ENCODE measurements around the gene DHODH. TPM values are rescaled to one million over a fixed set of nuclear protein-coding genes. Genes with fewer than 3 reads are reported as not detected.

The DHODH gene
- total and polyA plus RNA-seq, 2 of the 8 experiments (the other 6 are each of a cell fraction or from before 2014, with no cell fraction given) = 9.1 to 19.4 TPM

Small RNAs within 50 kb of the gene (small RNA-seq; reads per million reads assigned to genes)
- gene RPL39P31 (ENCODE audit: insufficient read depth) = not detected

Other genes starting within 250 kb of the DHODH start
- 67.9 and 68.4 TPM in 2 replicates for gene AP1G1, start 199.9 kb upstream of the DHODH start, total RNA-seq (2021; fragmentation: NEBNext Ultra II Directional; extraction: Animal tissue kit (Norgen Biotek cat#: 25700))
- gene AP1G1, start 199.9 kb upstream of the DHODH start, polyA plus RNA-seq (2011; rRNA removed) = 35.2 and 43.9 TPM in 2 replicates
- gene ATXN1L, start 162.8 kb upstream of the DHODH start, total RNA-seq (2021; fragmentation: NEBNext Ultra II Directional; extraction: Animal tissue kit (Norgen Biotek cat#: 25700)) = 20.8 and 23.8 TPM in 2 replicates
- 12.1 and 14.7 TPM in 2 replicates for gene ATXN1L, start 162.8 kb upstream of the DHODH start, polyA plus RNA-seq (2011; rRNA removed)
- 13.6 and 14.1 TPM in 2 replicates for gene ZNF821, start 124.6 kb upstream of the DHODH start, total RNA-seq (2021; fragmentation: NEBNext Ultra II Directional; extraction: Animal tissue kit (Norgen Biotek cat#: 25700))
- 9.5 and 12.4 TPM in 2 replicates for gene ZNF821, start 124.6 kb upstream of the DHODH start, polyA plus RNA-seq (2011; rRNA removed)
- 245 and 248 TPM in 2 replicates for gene IST1, start 113.2 kb upstream of the DHODH start, total RNA-seq (2021; fragmentation: NEBNext Ultra II Directional; extraction: Animal tissue kit (Norgen Biotek cat#: 25700))
- gene IST1, start 113.2 kb upstream of the DHODH start, polyA plus RNA-seq (2011; rRNA removed) = 163 and 190 TPM in 2 replicates
- gene PKD1L3, start 8.3 kb upstream of the DHODH start, total RNA-seq (2021; fragmentation: NEBNext Ultra II Directional; extraction: Animal tissue kit (Norgen Biotek cat#: 25700)) = not detected in 2 replicates
- 0.02 TPM in 1 of 2 replicates, not detected in the other for gene PKD1L3, start 8.3 kb upstream of the DHODH start, polyA plus RNA-seq (2011; rRNA removed)
- not detected in 2 replicates for gene HP, start 45.8 kb downstream of the DHODH start, total RNA-seq (2021; fragmentation: NEBNext Ultra II Directional; extraction: Animal tissue kit (Norgen Biotek cat#: 25700))
- not detected in 2 replicates for gene HP, start 45.8 kb downstream of the DHODH start, polyA plus RNA-seq (2011; rRNA removed)
- gene HPR, start 54.5 kb downstream of the DHODH start, total RNA-seq (2021; fragmentation: NEBNext Ultra II Directional; extraction: Animal tissue kit (Norgen Biotek cat#: 25700)) = not detected in 2 replicates
- 0.14 and 0.24 TPM in 2 replicates for gene HPR, start 54.5 kb downstream of the DHODH start, polyA plus RNA-seq (2011; rRNA removed)
- gene TXNL4B, start 84.9 kb downstream of the DHODH start, total RNA-seq (2021; fragmentation: NEBNext Ultra II Directional; extraction: Animal tissue kit (Norgen Biotek cat#: 25700)) = 8.6 and 10.6 TPM in 2 replicates
- gene TXNL4B, start 84.9 kb downstream of the DHODH start, polyA plus RNA-seq (2011; rRNA removed) = 4.7 and 6.7 TPM in 2 replicates
- 53.5 and 58.3 TPM in 2 replicates for gene DHX38, start 85.1 kb downstream of the DHODH start, total RNA-seq (2021; fragmentation: NEBNext Ultra II Directional; extraction: Animal tissue kit (Norgen Biotek cat#: 25700))
- gene DHX38, start 85.1 kb downstream of the DHODH start, polyA plus RNA-seq (2011; rRNA removed) = 27.3 and 43.6 TPM in 2 replicates
- gene PMFBP1, start 163.4 kb downstream of the DHODH start, total RNA-seq (2021; fragmentation: NEBNext Ultra II Directional; extraction: Animal tissue kit (Norgen Biotek cat#: 25700)) = 1.2 and 1.6 TPM in 2 replicates
- 0.32 and 0.86 TPM in 2 replicates for gene PMFBP1, start 163.4 kb downstream of the DHODH start, polyA plus RNA-seq (2011; rRNA removed)